NCI-H2081 treated with DMSO at 0.1 percent for 48 hours (cell line): Measurements from ENCODE around the gene ATP5MG.
"Not testable (repeated sequence)": the region's sequence is repeated elsewhere in the genome, so short reads cannot be mapped to it uniquely, and the experiment has no call there.

Source experiments
- DNase-seq: peaks from one replicate; lab custom pipeline; 2025; lab: John Stamatoyannopoulos, UW

The ATP5MG gene, protein sequence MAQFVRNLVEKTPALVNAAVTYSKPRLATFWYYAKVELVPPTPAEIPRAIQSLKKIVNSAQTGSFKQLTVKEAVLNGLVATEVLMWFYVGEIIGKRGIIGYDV

GRCh38 chr11:118401151-118401879, at the start of gene ATP5MG:
Gene ATP5MG (plus strand): TSS chr11:118401606. CDS start chr11:118401666, 60 bp downstream.
- DNase-seq, result peak; percentile 79

- no peak for DNase-seq
Measured at GRCh38 chr11:118353084-118353710, 48.2 kb upstream of the ATP5MG start.

DNA sequence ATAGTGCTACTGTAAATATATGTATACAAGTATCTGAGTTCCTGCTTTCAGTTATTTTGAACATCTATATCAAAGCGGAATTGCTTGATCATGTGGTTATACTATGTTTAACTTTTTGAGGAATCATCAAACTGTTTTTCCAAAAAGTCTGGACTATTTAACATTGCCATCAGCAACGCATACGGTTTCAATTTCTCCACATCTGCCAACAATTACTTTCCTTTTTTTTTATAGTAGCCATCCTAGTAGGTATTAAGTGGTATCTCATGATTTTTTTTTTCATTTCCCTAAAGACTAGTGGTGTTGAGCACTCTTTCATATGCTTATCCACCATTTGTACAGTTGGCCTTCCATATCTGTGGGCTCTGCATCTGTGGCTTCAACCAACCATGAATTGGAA, 43.3 kb upstream of the ATP5MG start:
- no peak for DNase-seq

DNA sequence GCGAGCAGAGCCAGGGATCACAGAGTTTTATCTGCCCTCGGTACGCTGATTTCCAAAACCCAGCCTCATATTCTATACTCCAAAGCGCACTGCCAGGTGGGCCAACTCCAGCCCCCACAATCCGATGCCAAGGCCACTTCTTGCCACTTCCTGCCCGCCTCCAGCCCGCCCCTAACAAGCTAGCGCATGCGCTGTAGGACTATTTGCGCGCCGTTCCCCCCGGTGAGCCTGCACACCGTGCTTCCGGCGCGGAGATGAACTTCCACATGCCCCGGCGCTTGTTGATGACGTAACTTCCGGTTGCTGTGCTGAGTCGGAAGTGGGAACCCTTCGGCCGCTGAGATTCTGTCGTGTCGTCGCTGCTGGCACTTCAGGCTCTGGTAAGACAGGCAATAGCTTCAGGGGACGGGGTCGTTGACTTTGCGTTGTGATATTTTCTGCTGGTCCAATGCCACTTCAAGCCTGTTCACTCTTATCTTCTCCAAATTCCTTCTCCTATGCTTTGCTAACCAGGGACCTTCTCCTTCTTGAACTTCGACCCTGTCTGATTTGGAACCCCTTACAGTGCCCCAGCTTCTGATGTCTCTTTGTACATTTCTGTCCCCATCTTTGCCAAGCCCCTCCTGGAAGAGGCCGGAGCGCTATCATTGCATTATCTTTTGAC, 42.0 kb upstream of the ATP5MG start, which contains the start of gene UBE4A:
Gene UBE4A, plus strand, starts transcription at position 306 of the 664 bp plus-strand sequence. CDS start 5,481 bp downstream, outside the sequence.
- peak; percentile 73 for DNase-seq

DNA sequence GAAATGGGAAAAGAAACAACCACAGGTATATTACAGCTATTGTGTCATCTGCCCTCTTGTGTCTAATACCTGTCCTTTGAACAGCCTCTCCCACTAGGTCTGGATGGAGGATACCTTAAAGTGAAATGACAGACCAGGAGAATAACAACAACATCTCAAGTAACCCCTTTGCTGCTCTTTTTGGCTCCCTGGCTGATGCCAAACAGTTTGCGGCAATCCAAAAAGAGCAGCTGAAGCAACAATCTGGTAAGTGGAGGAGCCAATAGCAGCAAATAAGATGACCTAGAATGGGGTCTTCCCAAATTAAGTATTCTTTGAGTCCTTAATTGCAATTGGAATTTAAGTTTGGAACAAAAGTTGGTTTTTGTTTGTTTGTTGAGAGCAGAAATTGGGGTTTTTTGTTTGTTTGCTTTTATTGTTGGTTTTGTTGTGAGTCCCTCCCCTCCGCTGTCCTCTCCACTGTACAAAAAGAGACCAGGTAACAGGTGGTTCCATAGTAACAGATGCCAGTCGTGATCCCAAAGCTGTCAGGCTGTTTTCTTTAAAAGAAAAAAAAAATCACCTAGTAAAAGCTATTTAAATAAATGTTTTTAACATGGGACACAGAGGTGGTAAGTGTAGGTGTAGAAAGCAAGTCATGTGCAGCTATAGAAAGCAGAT, 36.3 kb upstream of the ATP5MG start:
- no peak for DNase-seq

GRCh38 chr11:118366287-118366686, 35.1 kb upstream of the ATP5MG start:
- DNase-seq, result no peak

DNA sequence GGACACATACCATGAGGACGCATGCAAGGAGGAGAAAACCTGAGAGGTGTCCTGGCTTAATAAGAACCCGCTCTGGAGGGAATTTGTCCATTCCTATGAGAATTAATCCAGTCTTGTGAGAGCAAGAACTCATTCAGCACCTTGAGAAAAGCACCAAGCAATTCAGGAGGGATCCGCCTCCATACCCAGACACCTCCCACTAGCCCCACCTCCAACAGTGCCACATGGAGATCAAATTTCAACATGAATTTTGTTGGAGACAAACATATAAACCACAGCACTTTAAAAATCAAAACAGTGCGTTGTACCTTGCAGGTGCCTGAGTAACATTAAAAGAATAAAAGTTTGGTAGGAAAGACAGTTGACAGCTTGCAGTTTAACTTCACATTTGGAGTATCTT, 30.6 kb upstream of the ATP5MG start:
- no peak for DNase-seq

DNA sequence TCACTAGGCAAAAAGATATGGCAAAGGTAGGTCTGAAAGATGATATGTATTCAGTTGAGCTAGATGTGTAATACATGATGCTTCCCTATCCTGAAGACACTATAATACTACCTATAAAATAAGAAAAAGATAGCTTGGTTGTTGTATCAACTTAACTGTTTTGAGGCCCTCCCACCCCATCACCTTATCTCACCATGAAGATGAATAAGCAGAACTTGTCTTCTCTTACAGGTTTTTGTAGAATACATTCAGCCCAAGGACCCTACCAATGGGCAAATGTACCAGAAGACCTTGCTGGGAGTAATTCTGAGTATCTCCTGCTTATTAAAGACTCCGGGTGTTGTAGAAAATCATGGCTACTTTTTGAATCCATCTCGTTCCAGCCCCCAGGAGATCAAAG, 28.1 kb upstream of the ATP5MG start:
- DNase-seq, result no peak

DNA sequence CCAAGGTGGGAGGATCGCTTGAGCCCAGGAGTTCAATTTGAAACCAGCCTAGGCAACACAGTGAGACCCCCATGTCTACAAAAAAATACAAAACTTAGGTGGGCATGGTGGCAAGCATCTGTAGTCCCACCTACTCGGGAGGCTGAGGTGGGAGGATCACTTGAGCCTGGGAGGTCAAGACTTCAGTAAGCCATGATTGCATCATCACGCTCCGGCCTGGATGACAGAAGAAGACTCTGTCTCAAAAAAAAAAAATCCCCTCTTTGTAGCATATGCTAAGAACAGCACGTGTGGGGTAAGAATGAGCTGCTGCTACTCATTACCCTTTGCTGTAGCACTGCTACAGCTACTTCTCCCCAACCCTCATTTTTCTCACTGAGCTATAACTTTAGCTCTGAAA, 27.5 kb upstream of the ATP5MG start:
- DNase-seq, result no peak

- DNase-seq, result no peak
Measured at GRCh38 chr11:118374729-118375128, 26.7 kb upstream of the ATP5MG start.

DNA sequence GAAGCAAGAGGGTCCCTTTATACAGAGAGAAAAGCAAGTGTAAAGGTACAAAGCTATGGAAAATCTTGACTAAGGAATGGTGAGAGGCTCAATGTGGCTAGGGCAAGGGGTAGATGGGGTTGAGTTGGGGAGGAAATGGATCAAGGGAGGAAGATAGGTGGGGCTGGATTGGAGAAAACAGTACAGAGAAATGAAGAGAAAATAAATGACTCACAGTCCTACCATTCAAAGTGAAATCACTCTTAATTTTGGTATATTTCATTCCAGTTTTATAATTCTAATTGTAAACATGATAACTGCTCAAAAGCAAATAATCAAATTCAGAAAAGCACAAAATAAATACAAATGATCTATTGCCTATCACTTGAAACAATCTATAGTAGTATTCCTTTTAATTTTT, 25.4 kb upstream of the ATP5MG start:
- no peak for DNase-seq

DNA sequence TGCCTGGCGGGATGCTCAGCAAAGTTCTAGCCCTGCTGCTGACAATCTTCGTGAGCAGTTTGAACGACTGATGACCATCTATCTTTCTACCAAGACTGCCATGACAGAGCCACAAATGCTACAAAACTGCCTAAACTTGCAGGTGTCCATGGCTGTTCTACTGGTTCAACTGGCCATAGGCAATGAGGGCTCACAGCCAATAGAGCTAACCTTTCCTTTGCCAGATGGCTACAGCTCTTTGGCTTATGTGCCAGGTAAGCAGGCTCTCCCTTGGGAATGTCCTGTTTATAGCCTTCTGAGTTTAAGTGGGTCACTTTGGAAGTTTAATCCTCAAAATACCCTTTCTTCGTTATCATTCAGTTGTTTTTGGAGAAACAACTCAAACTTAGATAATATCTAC, 21.9 kb upstream of the ATP5MG start:
- no peak for DNase-seq

DNA sequence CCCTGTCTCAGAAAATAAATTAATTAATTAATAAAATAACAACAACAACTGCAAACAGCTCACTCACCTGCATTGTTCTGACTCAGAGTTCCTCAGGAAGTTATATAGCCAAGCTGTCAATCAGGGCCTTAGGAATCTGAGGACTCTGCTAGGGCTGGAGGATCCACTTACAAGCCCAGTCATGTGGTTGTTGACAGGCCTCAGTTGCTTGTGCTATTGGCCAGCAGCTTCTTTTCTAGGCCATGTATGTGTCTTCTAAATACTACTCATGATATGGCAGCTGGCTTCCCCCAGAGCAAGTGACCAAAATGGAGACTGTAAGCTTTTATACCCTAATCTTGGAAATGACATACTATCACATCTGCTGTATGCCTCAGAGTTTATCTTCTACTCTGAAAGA, 20.8 kb upstream of the ATP5MG start:
- no peak for DNase-seq

DNA sequence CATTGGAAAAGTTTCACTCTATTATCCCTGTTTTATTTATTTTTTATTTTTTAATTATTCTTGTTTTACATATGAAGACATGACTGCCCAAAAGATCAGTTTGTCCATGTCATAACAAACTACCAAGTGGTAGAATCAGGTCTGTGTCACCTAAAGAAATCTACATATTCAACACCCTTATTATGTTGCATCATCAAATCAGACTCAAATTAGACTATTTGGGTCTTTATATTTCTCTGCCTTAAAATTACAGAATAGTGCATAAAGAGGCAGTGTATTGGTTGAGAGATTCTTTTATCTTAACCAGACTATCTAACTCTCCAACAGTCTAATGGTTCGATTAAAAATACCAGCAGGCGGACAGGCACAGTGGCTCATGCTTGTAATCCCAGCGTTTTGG, 18.5 kb upstream of the ATP5MG start:
- no peak for DNase-seq

DNA sequence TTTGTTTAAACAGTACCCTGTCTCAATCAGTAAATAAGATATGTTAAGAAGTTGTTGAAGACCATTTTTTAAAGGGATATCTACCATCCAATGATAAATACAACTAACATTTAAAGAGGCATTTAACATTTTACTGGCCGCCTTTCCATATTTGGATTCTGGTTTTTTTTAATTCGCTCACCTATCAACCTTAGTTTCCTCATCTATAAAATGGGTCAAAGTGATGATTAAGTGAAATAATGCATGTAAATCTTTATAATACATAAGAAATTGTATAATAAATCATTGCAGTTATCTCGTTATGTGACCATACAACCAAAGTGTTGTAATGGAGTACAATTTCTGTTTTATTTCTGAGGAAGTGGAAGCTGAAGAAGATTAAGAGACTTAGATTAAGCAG, 17.7 kb upstream of the ATP5MG start:
- DNase-seq, result no peak

DNA sequence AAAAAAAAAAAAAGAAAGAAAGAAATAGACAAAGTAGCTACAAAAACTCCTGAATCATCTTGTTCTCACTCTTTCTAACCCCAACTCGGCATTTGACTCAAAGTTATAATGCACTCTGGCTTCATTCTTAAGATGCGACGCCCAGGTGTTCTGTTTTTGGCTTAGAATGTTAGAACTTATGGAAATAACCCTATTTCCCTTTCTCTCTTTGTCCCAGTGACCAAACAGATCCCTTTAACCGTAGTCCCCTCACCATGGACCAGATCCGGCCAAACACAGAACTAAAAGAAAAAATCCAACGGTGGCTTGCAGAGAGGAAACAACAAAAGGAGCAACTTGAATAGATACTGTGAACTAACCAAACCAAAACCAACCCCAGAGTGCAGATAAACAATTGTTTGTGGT, 5.3 kb upstream of the ATP5MG start:
- no peak for DNase-seq

GRCh38 chr11:118397448-118397847, 4.0 kb upstream of the ATP5MG start:
- DNase-seq, result no peak

- DNase-seq, result no peak
Measured at GRCh38 chr11:118398791-118399559, 2.4 kb upstream of the ATP5MG start.

GRCh38 chr11:118401880-118402590, 629 bp downstream of the ATP5MG start:
- DNase-seq, result no peak

DNA sequence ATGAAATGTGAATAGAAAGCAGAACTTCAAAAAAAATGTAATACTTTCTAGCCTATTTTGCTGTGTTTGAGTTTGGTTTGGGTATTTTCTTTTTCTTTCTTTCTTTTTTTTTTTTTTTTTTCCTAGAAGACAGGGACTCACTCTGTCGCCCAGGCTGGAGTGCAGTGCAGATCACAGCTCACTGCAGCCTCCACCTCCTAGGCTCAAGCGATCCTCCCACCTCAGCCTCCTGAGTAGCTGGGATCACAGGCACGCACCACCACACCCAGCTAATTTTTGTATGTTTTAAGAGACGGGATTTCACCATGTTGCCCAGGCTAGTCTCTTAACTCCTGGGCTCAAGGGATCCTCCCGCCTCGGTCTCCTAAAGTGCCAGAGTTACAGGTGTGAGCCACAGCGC, 1.2 kb downstream of the ATP5MG start:
- not testable (repeated sequence) for DNase-seq

- peak; percentile 92 for DNase-seq
Measured at GRCh38 chr11:118406599-118407166, 5.3 kb downstream of the ATP5MG start.
